SK-N-SH (cell line): Measurements from ENCODE around the gene KLC1.

ENCODE experiments used
- CHD2 ChIP-seq: fragments of 150-350 bp; IDR thresholded peaks from 2 replicates; pipeline ENCODE4 v1.6.1; 2018; ENCODE audit warnings: low read length; ENCODE audit not compliant: partially characterized antibody
- EP300 ChIP-seq, 2 experiments: IDR thresholded peaks; 2 replicates each; pipeline versions ENCODE4 v1.4.0 to v1.6.1; 2012; ENCODE audit warnings: borderline replicate concordance in 1 of 2, low read depth in 1 of 2, low read length in 1 of 2
- EZH2phosphoT487 ChIP-seq: fragments of 200-600 bp; sonication (generic); IDR thresholded peaks from 2 replicates; pipeline ENCODE4 v1.6.1; 2017; ENCODE audit warnings: low read depth, mixed run types, mild to moderate bottlenecking, antibody characterized with exemption, moderate library complexity, borderline replicate concordance
- FOXJ3 ChIP-seq: sonication (generic); formaldehyde crosslinking; IDR thresholded peaks from 2 replicates; pipeline ENCODE4 v1.5.1; 2020; ENCODE audit warnings: mild to moderate bottlenecking, missing genetic modification reagents
- FOXM1 ChIP-seq: IDR thresholded peaks from 2 replicates; pipeline ENCODE4 v1.4.0; 2012; ENCODE audit warnings: low read depth, mild to moderate bottlenecking
- POLR2AphosphoS5 ChIP-seq: IDR thresholded peaks from 2 replicates; pipeline ENCODE4 v1.6.1; 2012; ENCODE audit warnings: low read depth, low read length
- RCOR1 ChIP-seq: fragments of 150-350 bp; IDR thresholded peaks from 2 replicates; pipeline ENCODE4 v1.6.1; 2017; ENCODE audit warnings: antibody characterized with exemption, low read length
- SIN3A ChIP-seq: IDR thresholded peaks from 2 replicates; pipeline ENCODE4 v1.6.1; 2012; ENCODE audit warnings: low read depth, mild to moderate bottlenecking, low read length, moderate library complexity, borderline replicate concordance
- SMC3 ChIP-seq: IDR thresholded peaks from 2 replicates; pipeline ENCODE4 v1.6.1; 2012; ENCODE audit warnings: low read depth, low read length, improper control_type of control experiment
- TCF12 ChIP-seq: IDR thresholded peaks from 2 replicates; pipeline ENCODE4 v1.4.0; 2012
- TF ChIP-seq, protein P1 (sequence below): fragments of 200-600 bp; sonication (generic); IDR thresholded peaks from 2 replicates; pipeline ENCODE4 v1.6.1; 2017; ENCODE audit warnings: antibody characterized with exemption, mild to moderate bottlenecking, moderate library complexity
- TF ChIP-seq, protein P2 (sequence below): IDR thresholded peaks from 2 replicates; pipeline ENCODE4 v1.6.1; 2012; ENCODE audit warnings: mild to moderate bottlenecking, low read depth, low read length, moderate library complexity

DNA sequence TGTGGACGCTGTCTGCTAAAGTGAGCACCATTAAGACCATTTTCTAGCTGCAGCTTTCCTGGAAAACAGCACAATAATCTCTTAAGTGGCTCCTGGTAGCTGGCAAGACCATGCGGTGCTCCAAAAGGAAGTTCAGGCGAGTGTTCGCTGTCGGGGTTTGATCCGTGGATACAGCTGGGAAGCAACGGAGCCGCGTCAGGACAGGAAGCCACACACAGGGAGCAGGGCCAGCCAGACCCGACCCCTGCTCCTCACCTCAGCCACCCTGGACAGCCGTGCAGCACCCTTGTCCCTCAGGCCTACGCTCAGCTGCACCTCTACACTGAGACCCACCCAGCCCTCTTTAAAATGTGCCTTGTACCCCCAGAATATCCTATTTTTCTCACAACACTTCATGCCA is 106.0 kb downstream of the KLC1 start:
- TF ChIP-seq, protein P1, sequence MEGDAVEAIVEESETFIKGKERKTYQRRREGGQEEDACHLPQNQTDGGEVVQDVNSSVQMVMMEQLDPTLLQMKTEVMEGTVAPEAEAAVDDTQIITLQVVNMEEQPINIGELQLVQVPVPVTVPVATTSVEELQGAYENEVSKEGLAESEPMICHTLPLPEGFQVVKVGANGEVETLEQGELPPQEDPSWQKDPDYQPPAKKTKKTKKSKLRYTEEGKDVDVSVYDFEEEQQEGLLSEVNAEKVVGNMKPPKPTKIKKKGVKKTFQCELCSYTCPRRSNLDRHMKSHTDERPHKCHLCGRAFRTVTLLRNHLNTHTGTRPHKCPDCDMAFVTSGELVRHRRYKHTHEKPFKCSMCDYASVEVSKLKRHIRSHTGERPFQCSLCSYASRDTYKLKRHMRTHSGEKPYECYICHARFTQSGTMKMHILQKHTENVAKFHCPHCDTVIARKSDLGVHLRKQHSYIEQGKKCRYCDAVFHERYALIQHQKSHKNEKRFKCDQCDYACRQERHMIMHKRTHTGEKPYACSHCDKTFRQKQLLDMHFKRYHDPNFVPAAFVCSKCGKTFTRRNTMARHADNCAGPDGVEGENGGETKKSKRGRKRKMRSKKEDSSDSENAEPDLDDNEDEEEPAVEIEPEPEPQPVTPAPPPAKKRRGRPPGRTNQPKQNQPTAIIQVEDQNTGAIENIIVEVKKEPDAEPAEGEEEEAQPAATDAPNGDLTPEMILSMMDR = no peak
- TF ChIP-seq SIN3A = no peak
- TF ChIP-seq, protein P2, sequence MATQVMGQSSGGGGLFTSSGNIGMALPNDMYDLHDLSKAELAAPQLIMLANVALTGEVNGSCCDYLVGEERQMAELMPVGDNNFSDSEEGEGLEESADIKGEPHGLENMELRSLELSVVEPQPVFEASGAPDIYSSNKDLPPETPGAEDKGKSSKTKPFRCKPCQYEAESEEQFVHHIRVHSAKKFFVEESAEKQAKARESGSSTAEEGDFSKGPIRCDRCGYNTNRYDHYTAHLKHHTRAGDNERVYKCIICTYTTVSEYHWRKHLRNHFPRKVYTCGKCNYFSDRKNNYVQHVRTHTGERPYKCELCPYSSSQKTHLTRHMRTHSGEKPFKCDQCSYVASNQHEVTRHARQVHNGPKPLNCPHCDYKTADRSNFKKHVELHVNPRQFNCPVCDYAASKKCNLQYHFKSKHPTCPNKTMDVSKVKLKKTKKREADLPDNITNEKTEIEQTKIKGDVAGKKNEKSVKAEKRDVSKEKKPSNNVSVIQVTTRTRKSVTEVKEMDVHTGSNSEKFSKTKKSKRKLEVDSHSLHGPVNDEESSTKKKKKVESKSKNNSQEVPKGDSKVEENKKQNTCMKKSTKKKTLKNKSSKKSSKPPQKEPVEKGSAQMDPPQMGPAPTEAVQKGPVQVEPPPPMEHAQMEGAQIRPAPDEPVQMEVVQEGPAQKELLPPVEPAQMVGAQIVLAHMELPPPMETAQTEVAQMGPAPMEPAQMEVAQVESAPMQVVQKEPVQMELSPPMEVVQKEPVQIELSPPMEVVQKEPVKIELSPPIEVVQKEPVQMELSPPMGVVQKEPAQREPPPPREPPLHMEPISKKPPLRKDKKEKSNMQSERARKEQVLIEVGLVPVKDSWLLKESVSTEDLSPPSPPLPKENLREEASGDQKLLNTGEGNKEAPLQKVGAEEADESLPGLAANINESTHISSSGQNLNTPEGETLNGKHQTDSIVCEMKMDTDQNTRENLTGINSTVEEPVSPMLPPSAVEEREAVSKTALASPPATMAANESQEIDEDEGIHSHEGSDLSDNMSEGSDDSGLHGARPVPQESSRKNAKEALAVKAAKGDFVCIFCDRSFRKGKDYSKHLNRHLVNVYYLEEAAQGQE = no peak
- no peak for TF ChIP-seq CHD2
- no peak for TF ChIP-seq TCF12
- no peak for TF ChIP-seq EP300 (IDR thresholded peaks at IDR 0.05; ENCODE audit: borderline replicate concordance in 1 of 2, low read depth in 1 of 2, low read length in 1 of 2)
- TF ChIP-seq FOXM1 = no peak
- no peak for TF ChIP-seq RCOR1
- TF ChIP-seq EZH2phosphoT487 = no peak
- no peak for TF ChIP-seq POLR2AphosphoS5
- no peak for TF ChIP-seq FOXJ3 (CRISPR knock-in tag)
- no peak for TF ChIP-seq SMC3
